GM12878 (cell line): Measurements from ENCODE around the gene LRRC74B. TPM values are rescaled to one million over a fixed set of nuclear protein-coding genes. Genes with fewer than 3 reads are reported as not detected.

Source experiments
- ATAC-seq: fragments of 200-7000 bp; cut with Tn5 transposase; 3 replicates; pipeline ENCODE4 v1.9.1; 2020; ENCODE audit warnings: mild to moderate bottlenecking, moderate library complexity
- BruUV-seq: library from RNA; stranded (reverse); fragments of 400-500 nt; replicated peaks from 2 replicates; lab custom pipeline; 2021; lab: Mats Ljungman, UMichigan
- CTCF ChIA-PET: fragments of 300-600 bp; sonication (Branson Sonifier 250); formaldehyde crosslinking; extraction: SDS; loops from one replicate; lab custom pipeline; 2021; ENCODE audit warnings: inconsistent platforms; lab: Yijun Ruan, JAX
- POLR2A ChIA-PET: fragments of 350-600 bp; formaldehyde crosslinking; extraction: SDS; loops from one replicate; lab custom pipeline; 2021; ENCODE audit warnings: inconsistent platforms; lab: Charles Lee
- RAD21 ChIA-PET: fragments of 300-600 bp; sonication (Branson Sonifier 250); formaldehyde crosslinking; loops from one replicate; lab custom pipeline; 2023; ENCODE audit warnings: antibody characterized with exemption; ENCODE audit not compliant: unreplicated experiment; lab: Charles Lee
- SMC1A ChIA-PET: fragments of 300-600 bp; sonication (Branson Sonifier 250); formaldehyde crosslinking; loops from one replicate; lab custom pipeline; 2023; ENCODE audit not compliant: unreplicated experiment, uncharacterized antibody; lab: Charles Lee
- DNase-seq: peaks from one replicate; pipeline ENCODE4 v3.0.0-alpha.2; 2011; ENCODE audit warnings: low read depth, low spot score
- FAIRE-seq: peaks from 3 replicates; lab custom pipeline; 2011; peaks lifted over from hg19 to GRCh38; lab: Jason Lieb, UNC
- H2AFZ ChIP-seq: 2 replicates; pipeline ENCODE4 v1.6.0; 2011; ENCODE audit warnings: low read depth, low read length, control low read depth; ENCODE audit not compliant: control insufficient read depth
- H3K27ac ChIP-seq: 2 replicates; pipeline ENCODE4 v1.5.1; 2011; ENCODE audit warnings: control low read depth; ENCODE audit not compliant: control insufficient read depth, insufficient read depth
- H3K27me3 ChIP-seq, 2 experiments: replicated peaks in 1 of 2; 2 replicates each; pipeline versions ENCODE4 v1.6.0 to v1.6.1; 2011; ENCODE audit warnings: low read length in 1 of 2; ENCODE audit not compliant: control insufficient read depth in 2 of 2, insufficient read depth in 2 of 2
- H3K36me3 ChIP-seq, 2 experiments: 2 replicates each; pipeline ENCODE4 v1.5.1; 2011; ENCODE audit warnings: low read length in 1 of 2; ENCODE audit not compliant: control insufficient read depth in 2 of 2, insufficient read depth in 2 of 2
- H3K4me1 ChIP-seq: 2 replicates; pipeline ENCODE4 v1.6.1; 2011; ENCODE audit warnings: mild to moderate bottlenecking, low read length, moderate library complexity, mixed read lengths; ENCODE audit not compliant: control insufficient read depth, insufficient read depth
- H3K4me2 ChIP-seq: 2 replicates; pipeline ENCODE4 v1.6.0; 2011; ENCODE audit warnings: control low read depth; ENCODE audit not compliant: control insufficient read depth, insufficient read depth
- H3K4me3 ChIP-seq: fragments of 200-600 bp; sonication (generic); 2 replicates; pipeline ENCODE4 v1.5.1; 2016
- H3K79me2 ChIP-seq: 2 replicates; pipeline ENCODE4 v1.6.0; 2011; ENCODE audit warnings: low read length; ENCODE audit not compliant: control insufficient read depth, insufficient read depth
- H3K9ac ChIP-seq: 2 replicates; pipeline ENCODE4 v1.8.0; 2011; ENCODE audit warnings: low read length, control low read depth, mixed read lengths; ENCODE audit not compliant: control insufficient read depth, insufficient read depth
- H3K9me3 ChIP-seq: replicated peaks from 3 replicates; pipeline ENCODE4 v1.5.1; 2011; ENCODE audit warnings: mild to moderate bottlenecking, low read length; ENCODE audit not compliant: control insufficient read depth, insufficient read depth
- H4K20me1 ChIP-seq: 2 replicates; pipeline ENCODE4 v1.6.0; 2011; ENCODE audit not compliant: control insufficient read depth, insufficient read depth
- CHD1 ChIP-seq: IDR thresholded peaks from 2 replicates; pipeline ENCODE4 v1.6.1; 2012; ENCODE audit warnings: low read depth, low read length, improper control_type of control experiment
- CREB1 ChIP-seq: IDR thresholded peaks from 2 replicates; pipeline ENCODE4 v1.6.1; 2012; ENCODE audit warnings: low read depth, mild to moderate bottlenecking, inconsistent platforms
- EGR1 ChIP-seq, 2 experiments: IDR thresholded peaks; 1 replicate in 1 of 2; 2 replicates in 1 of 2; pipeline ENCODE4 v1.6.1; 2011 to 2012; ENCODE audit warnings: low read depth in 2 of 2, low read length in 2 of 2, borderline replicate concordance in 1 of 2, mild to moderate bottlenecking in 1 of 2, moderate library complexity in 1 of 2
- JUNB ChIP-seq: IDR thresholded peaks from 2 replicates; pipeline ENCODE4 v1.6.1; 2016; ENCODE audit warnings: antibody characterized with exemption, mild to moderate bottlenecking
- KLF5 ChIP-seq: fragments of 450-650 bp; IDR thresholded peaks from 2 replicates; pipeline ENCODE4 v1.6.1; 2014; ENCODE audit warnings: mild to moderate bottlenecking; ENCODE audit not compliant: partially characterized antibody
- NBN ChIP-seq: fragments of 450-650 bp; IDR thresholded peaks from 2 replicates; pipeline ENCODE4 v1.6.1; 2016
- SUPT20H ChIP-seq: IDR thresholded peaks from 2 replicates; pipeline ENCODE4 v1.6.1; 2011; ENCODE audit warnings: low read depth, mild to moderate bottlenecking, low read length, moderate library complexity, borderline replicate concordance; ENCODE audit not compliant: control insufficient read depth
- SUZ12 ChIP-seq: fragments of 200-600 bp; sonication (generic); IDR thresholded peaks from one replicate; pipeline ENCODE4 v1.6.1; 2018; ENCODE audit warnings: antibody characterized with exemption, mild to moderate bottlenecking; ENCODE audit not compliant: unreplicated experiment
- YBX1 ChIP-seq: fragments of 450-650 bp; IDR thresholded peaks from 2 replicates; pipeline ENCODE4 v1.6.1; 2016; ENCODE audit warnings: antibody characterized with exemption
- WGBS: methylation state at CpG from one replicate; pipeline ENCODE4 v1.1.6; 2016; ENCODE audit warnings: low lambda C conversion rate; ENCODE audit not compliant: insufficient replicate concordance, insufficient coverage; ENCODE audit errors: missing lambda C conversion rate; 5-methylcytosine and 5-hydroxymethylcytosine counted together
- in situ Hi-C: fragments of 300-500 bp; cut with MboI; formaldehyde crosslinking; loops from 9 replicates; pipeline ENCODE4 v1.14.3; 2018; ENCODE audit warnings: mixed read lengths
- intact Hi-C: fragments of 100-400 bp; cut with micrococcal nuclease; formaldehyde crosslinking; loops from one replicate; pipeline ENCODE4 v1.14.2; 2022; ENCODE audit not compliant: unreplicated experiment
- polyA plus RNA-seq, 11 experiments: library from polyadenylated mRNA; depleted of rRNA in 4 of 11; unstranded in 6 of 11; stranded (reverse) in 5 of 11; fragments of >200 nt; fragmentation: Nextera tagmentation in 4 of 11; fragmentation: Illumina TruSeq in 1 of 11; extraction: Ambion mirVana in 4 of 11; extraction: Trizol in 1 of 11; gene quantifications; 1 replicate in 1 of 11; 2 replicates in 10 of 11; pipeline versions ENCODE4 v1.2.1 to v1.2.3, GENCODE V29; 2011 to 2016; ENCODE audit warnings: inconsistent platforms in 2 of 11, missing spikeins in 2 of 11, low read depth in 1 of 11
- total RNA-seq, 4 experiments: library from RNA; depleted of rRNA in 3 of 4; stranded (reverse); fragments of >200 nt in 3 of 4; fragmentation: Illumina TruSeq in 1 of 4; extraction: Trizol in 1 of 4; gene quantifications; 2 replicates each; pipeline versions ENCODE4 v1.2.1 to v1.2.3, GENCODE V29; 2013 to 2021
- TF ChIP-seq, protein P1 (sequence below): IDR thresholded peaks from 2 replicates; pipeline ENCODE4 v1.6.1; 2011; ENCODE audit warnings: borderline replicate concordance, low read depth, mild to moderate bottlenecking, moderate library complexity, mixed read lengths, low read length; ENCODE audit not compliant: insufficient read depth; ENCODE audit errors: extremely low read length

LRRC74B gene
- total and polyA plus RNA-seq, 10 of the 15 experiments (the other 5 are each of a cell fraction or from before 2014, with no cell fraction given): not detected

DNA sequence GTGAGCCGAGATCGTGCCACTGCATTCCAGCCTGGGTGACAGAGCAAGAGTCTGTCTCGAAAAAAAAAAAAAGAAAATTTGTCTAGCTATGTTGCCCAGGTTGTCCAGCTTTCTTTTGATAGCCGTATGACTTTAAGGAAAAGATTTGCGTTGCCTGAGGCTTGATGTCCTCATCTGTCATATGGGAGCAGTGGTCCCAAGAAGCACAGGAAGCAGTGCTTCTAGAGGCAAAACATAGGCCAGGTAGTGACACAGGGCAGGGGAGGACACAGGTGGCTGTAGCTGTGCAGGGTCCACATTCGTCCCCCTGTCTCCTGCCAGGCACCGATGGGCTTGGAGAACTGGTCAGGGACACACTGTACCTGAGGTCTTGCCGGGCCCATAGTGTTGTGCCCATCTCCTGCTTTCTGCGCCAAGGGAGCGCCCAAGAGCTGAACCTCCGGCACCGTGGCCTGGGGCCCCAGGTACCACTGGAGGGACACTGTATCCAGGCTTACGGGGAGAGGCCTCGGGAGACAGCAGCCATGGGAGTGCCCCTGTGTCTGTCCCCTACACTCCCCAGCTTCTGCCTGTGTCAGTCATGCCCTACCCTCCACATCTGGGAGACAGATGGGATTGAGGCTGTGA is 1.4 kb downstream of the LRRC74B start:
- BruUV-seq: no TSS peak
- in situ Hi-C loops (no loop called here), intact Hi-C loops (no loop called here)
- CTCF ChIA-PET: interaction anchor here (0.6 kb wide), 1 partner anchor 1865 kb away, joined by 3 read pairs; no protein-coding TSS in a partner anchor
- WGBS: 49% methylated on average over 14 of the region's 14 CpGs
- SMC1A ChIA-PET: no interaction called here
- RAD21 ChIA-PET: no interaction called here
- TF ChIP-seq CHD1 (no peak), SUZ12 (no peak), NBN (no peak), SUPT20H (no peak), EGR1 (IDR thresholded peaks at IDR 0.05; ENCODE audit: borderline replicate concordance in 1 of 2, low read depth in 2 of 2, low read length in 2 of 2) (no peak), JUNB (no peak), YBX1 (no peak), KLF5 (no peak), CREB1 (no peak)
- TF ChIP-seq, protein P1, sequence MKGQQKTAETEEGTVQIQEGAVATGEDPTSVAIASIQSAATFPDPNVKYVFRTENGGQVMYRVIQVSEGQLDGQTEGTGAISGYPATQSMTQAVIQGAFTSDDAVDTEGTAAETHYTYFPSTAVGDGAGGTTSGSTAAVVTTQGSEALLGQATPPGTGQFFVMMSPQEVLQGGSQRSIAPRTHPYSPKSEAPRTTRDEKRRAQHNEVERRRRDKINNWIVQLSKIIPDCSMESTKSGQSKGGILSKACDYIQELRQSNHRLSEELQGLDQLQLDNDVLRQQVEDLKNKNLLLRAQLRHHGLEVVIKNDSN: no peak
- Histone ChIP-seq H3K27me3 (peaks cover 0 to 1% of the 10 kb centered on the region in 2 experiments; a peak in 3 of 4 replicates), H3K4me2 (no peak overlapping the region), H3K27ac (no peak overlapping the region), H3K79me2 (no peaks in the 10 kb centered on the region), H3K9me3 (no peaks in the 10 kb centered on the region), H3K4me3 (no peak overlapping the region), H3K4me1 (peaks cover 10% of the 10 kb centered on the region), H2AFZ (no peak overlapping the region), H3K36me3 (no peaks in the 10 kb centered on the region), H3K9ac (no peak overlapping the region), H4K20me1 (no peaks in the 10 kb centered on the region)
- POLR2A ChIA-PET: interaction anchor here (0.7 kb wide), 1 partner anchor 16 kb away, joined by 3 read pairs; no protein-coding TSS in a partner anchor
- ATAC-seq (no peak), DNase-seq (no peak), FAIRE-seq (no peak)
